Measurements from ENCODE around the gene NUDT3. TPM values are rescaled to one million over a fixed set of nuclear protein-coding genes. Genes with fewer than 3 reads are reported as not detected.
A peak's percentile ranks its signal among the peaks of the same experiment; 100 is the strongest.
"Not testable (repeated sequence)": the region's sequence is repeated elsewhere in the genome, so short reads cannot be mapped to it uniquely, and the experiment has no call there.

Gene NUDT3
- total and polyA plus RNA-seq, 5 experiments from 2014 or later: 7.4 to 31.7 (median 10.8) TPM

- ATAC-seq (no peak), DNase-seq (no peak)
- POLR2A ChIA-PET: interaction anchor here (0.6 kb wide), 1 partner anchor 126 kb away, joined by 3 read pairs; the partner anchor contains the start of gene HMGA1
- H3K36me3 Mint-ChIP-seq: no peaks in the 10 kb centered on the region
- H3K27me3 Mint-ChIP-seq: no peaks in the 10 kb centered on the region
- no peak overlapping the region for H3K4me3 Mint-ChIP-seq
- no peaks in the 10 kb centered on the region for H3K9me3 Mint-ChIP-seq
- peaks cover 17 to 55% (median 44%) of the 10 kb centered on the region in 4 donors for H3K4me1 Mint-ChIP-seq
- H3K27ac Mint-ChIP-seq: peak overlapping the region in 1 of 10 donors; percentile 23
Measured at GRCh38 chr6:34362176-34362575, 30.3 kb downstream of the NUDT3 start.

- H3K36me3 Mint-ChIP-seq: no peaks in the 10 kb centered on the region
- peaks cover 15 to 52% (median 38%) of the 10 kb centered on the region in 4 donors for H3K4me1 Mint-ChIP-seq
Measured at GRCh38 chr6:34360556-34360955, 31.9 kb downstream of the NUDT3 start.

GRCh38 chr6:34359418-34360158 lies 32.9 kb downstream of the NUDT3 start:
- H3K4me3 Mint-ChIP-seq: no peak overlapping the region
- ATAC-seq (no peak), DNase-seq (no peak)
- H3K36me3 Mint-ChIP-seq: no peaks in the 10 kb centered on the region
- no peaks in the 10 kb centered on the region for H3K27me3 Mint-ChIP-seq
- no peaks in the 10 kb centered on the region for H3K9me3 Mint-ChIP-seq
- POLR2A ChIA-PET: no interaction called here
- H3K4me1 Mint-ChIP-seq: peaks cover 14 to 49% (median 36%) of the 10 kb centered on the region in 4 donors
- H3K27ac Mint-ChIP-seq: peak overlapping the region in 2 of 10 donors; percentile 47 to 54

More at GRCh38 chr6:34360556-34360955, 31.9 kb downstream of the NUDT3 start:
- Mint-ChIP-seq H3K9me3 (no peaks in the 10 kb centered on the region), H3K27ac (peak overlapping the region in 3 of 10 donors; percentile 4 to 35 (median 6)), H3K4me3 (no peak overlapping the region), H3K27me3 (no peaks in the 10 kb centered on the region)
- DNase-seq (no peak), ATAC-seq (no peak)
- POLR2A ChIA-PET: interaction anchor here (0.6 kb wide), 1 partner anchor 248 kb away, joined by 4 read pairs; no protein-coding TSS in a partner anchor

GRCh38 chr6:34358389-34358905 lies 34.0 kb downstream of the NUDT3 start:
- H3K4me3 Mint-ChIP-seq: no peak overlapping the region
- no peak for DNase-seq
- no peak for ATAC-seq
- no peaks in the 10 kb centered on the region for H3K27me3 Mint-ChIP-seq
- no peaks in the 10 kb centered on the region for H3K36me3 Mint-ChIP-seq
- POLR2A ChIA-PET: no interaction called here
- H3K9me3 Mint-ChIP-seq: no peaks in the 10 kb centered on the region
- no peak overlapping the region for H3K27ac Mint-ChIP-seq
- H3K4me1 Mint-ChIP-seq: peaks cover 10 to 40% (median 25%) of the 10 kb centered on the region in 4 donors

GRCh38 chr6:34357937-34358336 lies 34.5 kb downstream of the NUDT3 start:
- ATAC-seq (no peak), DNase-seq (no peak)
- POLR2A ChIA-PET: no interaction called here
- Mint-ChIP-seq H3K9me3 (no peaks in the 10 kb centered on the region), H3K27ac (no peak overlapping the region), H3K4me3 (no peak overlapping the region), H3K27me3 (no peaks in the 10 kb centered on the region), H3K4me1 (peaks cover 5 to 39% (median 21%) of the 10 kb centered on the region in 4 donors), H3K36me3 (no peaks in the 10 kb centered on the region)

- Mint-ChIP-seq H3K27me3 (no peaks in the 10 kb centered on the region), H3K27ac (no peak overlapping the region), H3K9me3 (no peaks in the 10 kb centered on the region), H3K4me1 (peaks cover 1 to 28% (median 14%) of the 10 kb centered on the region in 4 donors), H3K4me3 (no peak overlapping the region), H3K36me3 (no peaks in the 10 kb centered on the region)
- POLR2A ChIA-PET: no interaction called here
- no peak for DNase-seq
- ATAC-seq: no peak
Measured at GRCh38 chr6:34355889-34356288, 36.6 kb downstream of the NUDT3 start.

GRCh38 chr6:34354230-34354629 lies 38.2 kb downstream of the NUDT3 start:
- DNase-seq, H3K36me3 Mint-ChIP-seq, H3K9me3 Mint-ChIP-seq, H3K4me3 Mint-ChIP-seq, H3K27me3 Mint-ChIP-seq, ATAC-seq, POLR2A ChIA-PET, H3K27ac Mint-ChIP-seq: not testable (repeated sequence)
- peaks cover 1 to 26% (median 11%) of the 10 kb centered on the region in 4 donors for H3K4me1 Mint-ChIP-seq

- H3K36me3 Mint-ChIP-seq, H3K9me3 Mint-ChIP-seq, DNase-seq, H3K27ac Mint-ChIP-seq, H3K27me3 Mint-ChIP-seq, ATAC-seq, H3K4me3 Mint-ChIP-seq: not testable (repeated sequence)
- peaks cover 0 to 29% (median 15%) of the 10 kb centered on the region in 4 donors for H3K4me1 Mint-ChIP-seq
- POLR2A ChIA-PET: interaction anchor here (0.7 kb wide), 2 partner anchors 13 to 463 kb away, joined by 3 to 4 read pairs; no protein-coding TSS in a partner anchor
Measured at GRCh38 chr6:34353530-34353929, 38.9 kb downstream of the NUDT3 start.

- Mint-ChIP-seq H3K9me3 (no peaks in the 10 kb centered on the region), H3K27ac (peak overlapping the region in 2 of 10 donors; percentile 40 to 67), H3K4me3 (no peak overlapping the region), H3K27me3 (no peaks in the 10 kb centered on the region), H3K4me1 (peaks cover 0 to 31% (median 15%) of the 10 kb centered on the region in 4 donors), H3K36me3 (no peaks in the 10 kb centered on the region)
- no peak for ATAC-seq
- POLR2A ChIA-PET: no interaction called here
- DNase-seq: no peak
Measured at GRCh38 chr6:34352305-34352937, 40.0 kb downstream of the NUDT3 start.

- ATAC-seq (no peak), DNase-seq (no peak)
- H3K9me3 Mint-ChIP-seq: no peaks in the 10 kb centered on the region
- no peak overlapping the region for H3K27ac Mint-ChIP-seq
- peaks cover 5 to 41% (median 17%) of the 10 kb centered on the region in 4 donors for H3K4me1 Mint-ChIP-seq
- H3K4me3 Mint-ChIP-seq: no peak overlapping the region
- POLR2A ChIA-PET: no interaction called here
- no peaks in the 10 kb centered on the region for H3K27me3 Mint-ChIP-seq
- H3K36me3 Mint-ChIP-seq: peaks cover 0 to 2% (median 0%) of the 10 kb centered on the region in 3 donors
Measured at GRCh38 chr6:34350934-34351217, 41.6 kb downstream of the NUDT3 start.

GRCh38 chr6:34350137-34350933 lies 42.1 kb downstream of the NUDT3 start:
- peaks cover 5 to 40% (median 17%) of the 10 kb centered on the region in 4 donors for H3K4me1 Mint-ChIP-seq
- ATAC-seq (no peak), DNase-seq (no peak)
- H3K27me3 Mint-ChIP-seq: no peaks in the 10 kb centered on the region
- H3K9me3 Mint-ChIP-seq: no peaks in the 10 kb centered on the region
- POLR2A ChIA-PET: no interaction called here
- no peak overlapping the region for H3K4me3 Mint-ChIP-seq
- no peak overlapping the region for H3K27ac Mint-ChIP-seq
- peaks cover 0 to 2% (median 0%) of the 10 kb centered on the region in 3 donors for H3K36me3 Mint-ChIP-seq

- peaks cover 0 to 2% (median 2%) of the 10 kb centered on the region in 3 donors for H3K36me3 Mint-ChIP-seq
- DNase-seq (no peak), ATAC-seq (no peak)
- no peaks in the 10 kb centered on the region for H3K9me3 Mint-ChIP-seq
- H3K4me3 Mint-ChIP-seq: no peak overlapping the region
- POLR2A ChIA-PET: no interaction called here
- H3K27ac Mint-ChIP-seq: peak overlapping the region in 1 of 10 donors; percentile 63
- peaks cover 5 to 44% (median 22%) of the 10 kb centered on the region in 4 donors for H3K4me1 Mint-ChIP-seq
- no peaks in the 10 kb centered on the region for H3K27me3 Mint-ChIP-seq
Measured at GRCh38 chr6:34349211-34349610, 43.3 kb downstream of the NUDT3 start.

All from naive thymus-derived CD8-positive, alpha-beta T cell (primary cell).